ENCODE results near the gene HTR3D. TPM values are rescaled to one million over a fixed set of nuclear protein-coding genes. Genes with fewer than 3 reads are reported as not detected.

The HTR3D gene
- total and polyA plus RNA-seq, 2 of the 13 experiments (the other 11 are each of a cell fraction or from before 2014, with no cell fraction given) = not detected

- TF ChIP-seq GMEB1 (CRISPR knock-in tag; IDR thresholded peaks at IDR 0.05; ENCODE audit: borderline replicate concordance) (peak; percentile 32; the same call in 1 of the 2 replicates), AFF4 (CRISPR knock-in tag; IDR thresholded peaks at IDR 0.05) (no peak), RBAK (CRISPR knock-in tag; IDR thresholded peaks at IDR 0.05) (no peak), POLR2A (IDR thresholded peaks at IDR 0.05; ENCODE audit: insufficient read depth in 1 of 2, low read depth in 2 of 2, low read length in 2 of 2) (peak; percentile 46 to 48; a peak in 3 of 4 replicates), MXD3 (CRISPR knock-in tag; IDR thresholded peaks at IDR 0.05) (no peak), TEAD2 (CRISPR knock-in tag; IDR thresholded peaks at IDR 0.05) (no peak), XBP1 (CRISPR knock-in tag; IDR thresholded peaks at IDR 0.05) (no peak), ZNF296 (CRISPR knock-in tag; conservative IDR thresholded peaks at IDR 0.05) (no peak), PBX2 (CRISPR knock-in tag; IDR thresholded peaks at IDR 0.05) (no peak), NCOA5 (CRISPR knock-in tag; IDR thresholded peaks at IDR 0.05) (no peak), ZNF687 (CRISPR knock-in tag; IDR thresholded peaks at IDR 0.05) (peak; percentile 93), ZNF580 (CRISPR knock-in tag; IDR thresholded peaks at IDR 0.05; ENCODE audit: borderline replicate concordance, low read depth) (0 out of 2 replicates have a peak, but pooled peaks have one; percentile 47), MIER2 (CRISPR knock-in tag; IDR thresholded peaks at IDR 0.05) (peak; percentile 65; the same call in 1 of the 2 replicates), CSRNP2 (CRISPR knock-in tag; conservative IDR thresholded peaks at IDR 0.05; ENCODE audit: low read depth) (no peak), TOPORS (CRISPR knock-in tag; IDR thresholded peaks at IDR 0.05) (no peak), MEIS2 (CRISPR knock-in tag; IDR thresholded peaks at IDR 0.05) (no peak)
These were observed 43.2 kb upstream of the HTR3D start (continued) for GRCh38 chr3:183988216-183988790.

Measured in HepG2 (cell line).